Activated T-helper 2 cell treated with anti-CD3 and anti-CD28 coated beads, Interferon-gamma antibody, Interleukin-2, Interleukin-4, amounts not matched to agents 10 μg/mL and 5 μg/mL and 100 μg/mL, durations not matched to agents 14 hours and 24 hours and 36 hours (primary cell): ENCODE data around the gene PER2. TPM values are rescaled to one million over a fixed set of nuclear protein-coding genes. Genes with fewer than 3 reads are reported as not detected.
"Not testable (repeated sequence)": the region's sequence is repeated elsewhere in the genome, so short reads cannot be mapped to it uniquely, and the experiment has no call there.

ENCODE experiments used
- DNase-seq: peaks from one replicate; pipeline ENCODE4 v3.0.0; 2021; ENCODE audit warnings: low spot score
- H3K27ac Mint-ChIP-seq: one replicate; pipeline ENCODE4 v1.8.0; 2021; ENCODE audit warnings: mixed read lengths
- H3K27me3 Mint-ChIP-seq: one replicate; pipeline ENCODE4 v1.8.0; 2021; ENCODE audit warnings: low read depth, mixed read lengths
- H3K36me3 Mint-ChIP-seq: one replicate; pipeline ENCODE4 v1.8.0; 2021; ENCODE audit warnings: low read depth, mixed read lengths
- H3K4me1 Mint-ChIP-seq: one replicate; pipeline ENCODE4 v1.8.0; 2021; ENCODE audit warnings: low read depth, mixed read lengths
- H3K4me3 Mint-ChIP-seq: one replicate; pipeline ENCODE4 v1.8.0; 2021; ENCODE audit warnings: low read depth, mild to moderate bottlenecking, moderate library complexity, mixed read lengths
- H3K9me3 Mint-ChIP-seq: one replicate; pipeline ENCODE4 v1.8.0; 2021; ENCODE audit warnings: mixed read lengths
- intact Hi-C: fragments of 100-400 bp; cut with micrococcal nuclease; formaldehyde crosslinking; loops from one replicate; pipeline ENCODE4 v1.15.1; 2023
- total RNA-seq: library from RNA; stranded (reverse); gene quantifications from 2 replicates; pipeline ENCODE4 v1.2.3, GENCODE V29; 2022

PER2 gene
- total RNA-seq, 1 donor from 2014 or later, result 19.1 TPM

DNA sequence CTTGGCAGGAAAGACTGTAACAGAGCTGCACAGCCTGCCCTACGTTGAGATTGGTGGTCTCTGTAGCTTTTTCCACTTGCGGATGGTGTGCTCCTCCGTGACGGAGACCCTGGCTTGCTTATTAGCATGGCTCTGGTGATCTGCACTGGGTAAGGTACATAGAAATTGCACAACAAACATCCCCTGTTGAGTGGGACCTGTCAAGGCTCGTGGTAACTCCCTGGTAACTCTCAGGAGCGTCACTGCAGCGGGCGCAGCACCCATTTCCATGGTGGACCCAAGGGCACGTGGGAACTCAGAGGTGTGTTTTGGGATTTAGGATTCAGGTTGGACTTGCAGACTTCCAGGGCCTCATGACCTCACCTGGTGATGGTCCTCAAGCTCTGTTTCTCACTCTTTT lies 33.1 kb upstream of the PER2 start:
- no peak for DNase-seq
- H3K4me1 Mint-ChIP-seq, result peaks cover 17% of the 10 kb centered on the region
- peaks cover 3% of the 10 kb centered on the region for H3K36me3 Mint-ChIP-seq
- peak overlapping the region; percentile 79 for H3K4me3 Mint-ChIP-seq
- H3K27me3 Mint-ChIP-seq, result peaks cover 11% of the 10 kb centered on the region
- intact Hi-C loops, result no loop called here
- no peak overlapping the region for H3K27ac Mint-ChIP-seq
- H3K9me3 Mint-ChIP-seq, result no peaks in the 10 kb centered on the region

DNA sequence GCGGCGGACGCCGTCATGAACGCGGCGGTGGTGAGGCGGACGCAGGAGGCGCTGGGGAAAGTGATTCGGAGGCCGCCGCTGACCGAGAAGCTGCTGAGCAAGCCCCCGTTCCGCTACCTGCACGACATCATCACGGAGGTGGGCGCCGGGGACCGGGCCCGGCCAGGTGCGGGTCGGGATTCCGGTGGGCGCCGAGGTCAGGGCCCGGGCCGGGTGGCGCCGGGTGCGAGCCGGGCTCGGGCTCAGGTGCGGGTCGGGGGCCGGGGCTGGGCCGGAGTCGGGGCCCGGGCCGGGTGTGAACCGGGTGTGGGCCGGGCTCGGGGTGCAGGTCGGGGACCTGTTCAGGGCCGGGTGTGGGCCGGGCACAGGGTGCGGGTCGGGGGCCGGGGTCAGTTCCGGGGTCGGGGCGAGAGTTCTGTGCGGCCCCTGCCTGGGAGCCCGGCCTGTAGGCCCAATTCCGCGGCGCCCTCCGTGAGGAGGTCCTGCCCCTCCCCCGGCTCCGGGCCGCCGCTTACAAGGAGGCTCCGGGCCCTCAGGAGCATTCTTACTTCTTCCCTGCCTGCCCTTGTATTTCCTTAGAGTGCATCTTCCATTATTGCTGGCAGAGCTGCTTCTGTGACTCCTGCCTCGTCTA lies 32.4 kb upstream of the PER2 start:
- Mint-ChIP-seq H3K27ac (no peak overlapping the region), H3K4me3 (peak overlapping the region; percentile 79), H3K4me1 (peaks cover 17% of the 10 kb centered on the region), H3K27me3 (peaks cover 14% of the 10 kb centered on the region), H3K9me3 (no peaks in the 10 kb centered on the region), H3K36me3 (peaks cover 3% of the 10 kb centered on the region)
- DNase-seq, result no peak
- intact Hi-C loops, result loop anchor here (1.0 kb wide), 1 partner anchor 32 kb away; the partner anchor contains the start of gene PER2

- intact Hi-C loops, result loop anchor here (1.0 kb wide), 1 partner anchor 32 kb away; the partner anchor contains the start of gene PER2
- no peak within 1 kb of the TSS for H3K27ac Mint-ChIP-seq
Observed at GRCh38 chr2:238320246-238320647, 31.8 kb upstream of the PER2 start, which contains the start of gene TRAF3IP1. Gene TRAF3IP1, plus strand, starts transcription at chr2:238320518. Its CDS starts 145 bp downstream, at chr2:238320663.

GRCh38 chr2:238315031-238315595 lies 26.7 kb upstream of the PER2 start:
- H3K27me3 Mint-ChIP-seq, result peaks cover 21% of the 10 kb centered on the region
- H3K4me3 Mint-ChIP-seq, result no peak overlapping the region
- H3K9me3 Mint-ChIP-seq, result no peaks in the 10 kb centered on the region
- H3K4me1 Mint-ChIP-seq, result peaks cover 2% of the 10 kb centered on the region
- no peaks in the 10 kb centered on the region for H3K36me3 Mint-ChIP-seq
- DNase-seq, result no peak
- H3K27ac Mint-ChIP-seq, result no peak overlapping the region
- intact Hi-C loops, result no loop called here

More at GRCh38 chr2:238320246-238320647, 31.8 kb upstream of the PER2 start, which contains the start of gene TRAF3IP1:
- Mint-ChIP-seq H3K36me3 (peaks cover 3% of the 10 kb centered on the region), H3K27me3 (peaks cover 16% of the 10 kb centered on the region), H3K4me1 (peaks cover 13% of the 10 kb centered on the region), H3K9me3 (no peaks in the 10 kb centered on the region), H3K4me3 (peak within 1 kb of the TSS; percentile 79)
- peak; percentile 81 for DNase-seq

DNA sequence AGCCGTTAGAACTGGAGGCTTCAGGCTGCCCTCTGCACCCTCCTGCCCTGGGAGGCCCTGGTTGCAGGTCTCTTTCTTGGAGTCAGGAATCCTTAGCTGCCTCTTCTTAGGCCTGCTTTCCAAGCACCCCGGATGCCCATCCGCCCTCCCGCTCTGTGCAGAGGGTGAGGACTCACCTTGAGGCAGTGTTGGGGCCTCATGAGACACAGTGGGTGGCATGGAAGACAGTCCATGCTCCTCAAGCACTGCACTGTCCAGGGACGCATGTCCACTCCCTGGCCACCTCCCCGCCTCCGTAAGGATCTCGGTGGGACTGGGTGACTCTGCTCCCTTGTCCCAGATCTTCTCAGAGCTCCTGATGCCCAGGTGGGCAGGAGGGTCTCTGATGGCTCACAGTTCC lies 26.2 kb upstream of the PER2 start:
- Mint-ChIP-seq H3K9me3 (no peaks in the 10 kb centered on the region), H3K27ac (no peak overlapping the region), H3K36me3 (no peaks in the 10 kb centered on the region), H3K4me1 (no peaks in the 10 kb centered on the region), H3K4me3 (no peak overlapping the region), H3K27me3 (peaks cover 21% of the 10 kb centered on the region)
- intact Hi-C loops, result no loop called here
- no peak for DNase-seq

DNA sequence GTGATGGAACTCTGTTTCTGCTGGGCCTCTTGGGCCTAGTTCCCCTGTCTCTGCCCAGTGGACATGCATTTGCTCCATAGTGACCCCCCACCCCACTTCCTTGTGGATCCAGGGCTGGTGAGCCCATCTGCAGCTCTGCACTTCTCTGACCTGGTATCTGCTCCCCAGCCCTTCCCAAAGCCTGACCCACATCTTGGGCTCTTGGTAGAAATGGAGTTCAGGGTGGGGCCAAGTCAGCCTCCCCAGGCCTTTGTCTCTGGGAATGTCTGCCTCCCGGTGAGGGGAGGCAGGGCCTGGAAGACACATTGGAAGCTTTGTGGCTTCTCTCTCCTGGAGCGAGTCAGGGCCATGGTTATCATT lies 25.6 kb upstream of the PER2 start:
- H3K4me3 Mint-ChIP-seq, result no peak overlapping the region
- intact Hi-C loops, result no loop called here
- no peaks in the 10 kb centered on the region for H3K36me3 Mint-ChIP-seq
- H3K4me1 Mint-ChIP-seq, result no peaks in the 10 kb centered on the region
- no peak for DNase-seq
- H3K27me3 Mint-ChIP-seq, result peaks cover 18% of the 10 kb centered on the region
- H3K27ac Mint-ChIP-seq, result no peak overlapping the region
- no peaks in the 10 kb centered on the region for H3K9me3 Mint-ChIP-seq

GRCh38 chr2:238313289-238313990 lies 25.0 kb upstream of the PER2 start:
- intact Hi-C loops, result no loop called here
- Mint-ChIP-seq H3K9me3 (no peaks in the 10 kb centered on the region), H3K36me3 (no peaks in the 10 kb centered on the region), H3K4me1 (no peaks in the 10 kb centered on the region), H3K27ac (no peak overlapping the region), H3K27me3 (peaks cover 17% of the 10 kb centered on the region), H3K4me3 (no peak overlapping the region)
- DNase-seq, result no peak

DNA sequence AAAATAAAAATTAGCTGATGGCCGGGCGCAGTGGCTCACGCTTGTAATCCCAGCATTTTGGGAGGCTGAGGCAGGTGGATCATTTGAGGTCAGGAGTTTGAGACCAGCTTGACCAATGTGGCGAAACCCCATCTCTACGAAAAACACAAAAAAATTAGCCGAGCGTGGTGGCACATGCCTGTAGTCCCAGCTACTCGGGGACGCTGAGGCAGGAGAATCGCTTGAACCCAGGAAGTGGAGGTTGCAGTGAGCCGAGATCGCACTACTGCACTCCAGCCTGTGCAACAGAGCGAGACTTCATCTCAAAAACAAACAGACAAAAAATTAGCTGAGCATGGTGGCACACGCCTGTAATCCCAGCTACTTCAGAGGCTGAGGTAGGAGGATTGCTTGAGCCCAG lies 22.3 kb upstream of the PER2 start:
- DNase-seq, H3K9me3 Mint-ChIP-seq, H3K36me3 Mint-ChIP-seq, intact Hi-C loops, H3K4me3 Mint-ChIP-seq, H3K27ac Mint-ChIP-seq, H3K4me1 Mint-ChIP-seq, H3K27me3 Mint-ChIP-seq: not testable (repeated sequence)

GRCh38 chr2:238308177-238308576 lies 19.8 kb upstream of the PER2 start:
- no peak overlapping the region for H3K4me3 Mint-ChIP-seq
- peaks cover 4% of the 10 kb centered on the region for H3K27me3 Mint-ChIP-seq
- intact Hi-C loops, result no loop called here
- no peaks in the 10 kb centered on the region for H3K9me3 Mint-ChIP-seq
- no peaks in the 10 kb centered on the region for H3K36me3 Mint-ChIP-seq
- H3K4me1 Mint-ChIP-seq, result no peaks in the 10 kb centered on the region
- no peak for DNase-seq
- H3K27ac Mint-ChIP-seq, result no peak overlapping the region

GRCh38 chr2:238306672-238306998 lies 18.2 kb upstream of the PER2 start:
- H3K27ac Mint-ChIP-seq, result no peak overlapping the region
- intact Hi-C loops, result no loop called here
- H3K27me3 Mint-ChIP-seq, result peaks cover 9% of the 10 kb centered on the region
- H3K4me3 Mint-ChIP-seq, result no peak overlapping the region
- H3K36me3 Mint-ChIP-seq, result no peaks in the 10 kb centered on the region
- no peaks in the 10 kb centered on the region for H3K4me1 Mint-ChIP-seq
- no peak for DNase-seq
- no peaks in the 10 kb centered on the region for H3K9me3 Mint-ChIP-seq

DNA sequence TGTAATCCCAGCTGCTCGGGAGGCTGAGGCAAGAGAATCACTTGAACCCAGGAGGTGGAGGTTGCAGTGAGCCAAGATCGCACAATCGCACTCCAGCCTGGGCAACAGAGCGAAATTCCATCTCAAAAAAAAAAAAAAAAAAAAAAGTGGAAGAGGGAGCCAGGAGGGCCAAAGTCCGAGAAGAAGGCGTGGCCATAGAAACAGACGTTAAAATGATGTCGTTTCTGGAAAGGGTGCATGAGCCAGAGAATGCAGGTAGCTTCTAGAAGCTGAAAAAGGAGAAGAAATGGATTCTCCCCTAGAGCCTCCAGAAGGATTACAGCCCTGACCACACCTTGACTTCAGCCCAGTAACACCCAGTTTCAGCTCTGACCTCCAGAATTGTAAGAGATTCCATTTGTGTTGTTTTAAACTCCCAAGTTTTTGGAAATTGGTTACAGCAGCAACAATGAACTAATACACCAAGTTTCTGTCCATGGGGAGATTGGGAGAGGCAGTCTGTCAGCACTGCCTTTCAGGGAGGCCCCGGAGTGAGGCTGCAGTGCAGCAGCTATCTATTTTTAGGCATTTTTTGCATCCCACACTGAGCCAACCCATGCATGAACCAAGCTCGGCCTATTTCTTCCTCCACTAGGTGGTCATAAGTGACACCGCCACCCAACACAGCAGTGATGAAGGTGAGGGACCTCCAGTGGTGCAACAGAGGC lies 17.7 kb upstream of the PER2 start:
- H3K4me1 Mint-ChIP-seq, result no peaks in the 10 kb centered on the region
- H3K36me3 Mint-ChIP-seq, result no peaks in the 10 kb centered on the region
- H3K4me3 Mint-ChIP-seq, result no peak overlapping the region
- H3K9me3 Mint-ChIP-seq, result no peaks in the 10 kb centered on the region
- H3K27me3 Mint-ChIP-seq, result peaks cover 5% of the 10 kb centered on the region
- DNase-seq, result no peak
- intact Hi-C loops, result no loop called here
- H3K27ac Mint-ChIP-seq, result no peak overlapping the region

DNA sequence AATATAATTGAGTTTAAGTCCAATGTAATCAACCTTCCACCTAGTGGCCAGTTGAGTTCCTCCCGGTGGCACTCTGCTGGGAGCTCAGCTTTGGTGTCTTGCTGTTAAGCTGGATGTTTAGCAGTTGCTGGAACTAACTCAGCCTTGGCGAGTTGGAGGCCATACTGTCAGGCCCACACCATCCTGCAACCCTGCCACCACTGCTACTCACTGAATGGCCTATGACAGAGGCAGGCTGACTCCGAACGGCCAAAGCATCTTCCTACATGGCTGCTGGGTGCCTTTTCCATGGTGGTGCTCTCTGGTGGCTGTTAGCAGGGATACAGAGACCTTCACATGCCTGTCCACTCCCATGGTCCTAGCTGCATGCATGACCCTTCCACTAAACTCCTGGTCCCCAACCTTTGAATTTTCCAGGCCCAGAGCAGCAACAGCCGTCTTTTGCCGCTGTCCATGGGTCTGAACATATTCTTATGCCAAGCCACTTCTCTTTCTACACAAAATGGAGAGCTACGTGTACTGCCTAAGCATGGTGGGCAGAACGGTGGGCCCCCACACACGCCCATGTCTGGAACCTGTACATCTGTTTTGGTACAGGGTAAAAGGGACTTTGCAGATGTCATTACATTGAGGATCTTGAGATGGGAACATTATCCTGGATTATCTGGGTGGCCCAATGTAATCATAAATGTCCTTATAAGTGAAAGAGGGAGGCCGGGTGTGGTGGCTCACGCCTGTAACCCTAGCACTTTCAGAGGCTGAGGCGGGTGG lies 16.9 kb upstream of the PER2 start:
- peaks cover 8% of the 10 kb centered on the region for H3K27me3 Mint-ChIP-seq
- H3K4me1 Mint-ChIP-seq, result no peaks in the 10 kb centered on the region
- no peak overlapping the region for H3K27ac Mint-ChIP-seq
- H3K9me3 Mint-ChIP-seq, result no peaks in the 10 kb centered on the region
- H3K36me3 Mint-ChIP-seq, result no peaks in the 10 kb centered on the region
- H3K4me3 Mint-ChIP-seq, result no peak overlapping the region
- no peak for DNase-seq
- intact Hi-C loops, result no loop called here
